ENCODE data around the gene INA.

DNA sequence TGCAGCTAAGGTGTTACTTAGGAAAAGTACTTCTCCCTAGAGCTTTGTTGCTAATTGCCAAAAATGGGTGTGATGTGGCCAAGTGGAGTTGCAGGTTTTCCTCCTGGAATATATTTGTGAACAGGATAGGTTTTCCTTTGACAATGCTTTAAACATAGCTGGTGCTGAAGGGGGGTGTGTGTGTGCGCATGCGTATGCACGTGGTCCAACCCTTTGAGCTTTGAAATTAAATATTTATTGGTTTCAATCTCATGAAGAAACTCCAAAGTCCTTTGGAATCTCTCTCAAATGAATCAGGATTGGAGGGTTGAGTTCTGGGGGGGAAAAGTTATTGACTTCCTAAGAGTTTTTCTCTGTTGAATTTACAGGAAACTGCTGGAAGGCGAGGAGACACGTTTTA lies 11.1 kb downstream of the INA start:
- TF ChIP-seq ZFP30 (CRISPR knock-in tag; IDR thresholded peaks at IDR 0.05) (no peak), GLIS3 (CRISPR knock-in tag; IDR thresholded peaks at IDR 0.05) (no peak), ZC3H10 (CRISPR knock-in tag; IDR thresholded peaks at IDR 0.05) (no peak), PPARA (CRISPR knock-in tag; IDR thresholded peaks at IDR 0.05; ENCODE audit: borderline replicate concordance) (no peak), RARB (CRISPR knock-in tag; IDR thresholded peaks at IDR 0.05) (no peak), TOX (CRISPR knock-in tag; IDR thresholded peaks at IDR 0.05; ENCODE audit: borderline replicate concordance) (no peak), ZFP3 (CRISPR knock-in tag; IDR thresholded peaks at IDR 0.05) (no peak), ZNF565 (CRISPR knock-in tag; conservative IDR thresholded peaks at IDR 0.05; ENCODE audit: low read depth) (no peak), TCF4 (CRISPR knock-in tag; IDR thresholded peaks at IDR 0.05; ENCODE audit: borderline replicate concordance) (no peak)
- TF ChIP-seq, protein P1, sequence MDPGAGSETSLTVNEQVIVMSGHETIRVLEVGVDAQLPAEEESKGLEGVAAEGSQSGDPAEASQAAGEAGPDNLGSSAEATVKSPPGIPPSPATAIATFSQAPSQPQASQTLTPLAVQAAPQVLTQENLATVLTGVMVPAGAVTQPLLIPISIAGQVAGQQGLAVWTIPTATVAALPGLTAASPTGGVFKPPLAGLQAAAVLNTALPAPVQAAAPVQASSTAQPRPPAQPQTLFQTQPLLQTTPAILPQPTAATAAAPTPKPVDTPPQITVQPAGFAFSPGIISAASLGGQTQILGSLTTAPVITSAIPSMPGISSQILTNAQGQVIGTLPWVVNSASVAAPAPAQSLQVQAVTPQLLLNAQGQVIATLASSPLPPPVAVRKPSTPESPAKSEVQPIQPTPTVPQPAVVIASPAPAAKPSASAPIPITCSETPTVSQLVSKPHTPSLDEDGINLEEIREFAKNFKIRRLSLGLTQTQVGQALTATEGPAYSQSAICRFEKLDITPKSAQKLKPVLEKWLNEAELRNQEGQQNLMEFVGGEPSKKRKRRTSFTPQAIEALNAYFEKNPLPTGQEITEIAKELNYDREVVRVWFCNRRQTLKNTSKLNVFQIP (CRISPR knock-in tag; IDR thresholded peaks at IDR 0.05; ENCODE audit: borderline replicate concordance, low read depth): no peak

Data from SK-N-SH treated with all-trans-retinoic acid at 6 μM for 48 hours (cell line).